ENCODE measurements around the gene CENPP. TPM values are rescaled to one million over a fixed set of nuclear protein-coding genes. Genes with fewer than 3 reads are reported as not detected.

Gene CENPP
- total RNA-seq, 1 donor from 2014 or later: 19.4 TPM

- intact Hi-C loops (cut with micrococcal nuclease): loop anchor here (5.0 kb wide), 1 partner anchor 339 kb away; the partner anchor contains the start of gene IARS1
These were observed 305.9 kb downstream of the CENPP start for GRCh38 chr9:92631452-92632343.

- intact Hi-C loops (cut with micrococcal nuclease): loop anchor here (1.0 to 5.0 kb wide), 2 partner anchors 38 to 340 kb away; partner anchors contain the start of genes IARS1 and IPPK
These were observed 306.9 kb downstream of the CENPP start for GRCh38 chr9:92632641-92633040.

- intact Hi-C loops (cut with micrococcal nuclease): loop anchor here (1.0 to 5.0 kb wide), 4 partner anchors 37 to 495 kb away; partner anchors contain the start of genes CENPP, IARS1, IPPK and NOL8
These were observed 308.0 kb downstream of the CENPP start for GRCh38 chr9:92633614-92634278.

- intact Hi-C loops (cut with micrococcal nuclease): loop anchor here (1.0 to 5.0 kb wide), 4 partner anchors 292 to 497 kb away; partner anchors contain the start of genes CENPP, IARS1 and NOL8
These were observed 309.2 kb downstream of the CENPP start for GRCh38 chr9:92634712-92635605.

GRCh38 chr9:92635760-92636159 lies 310.0 kb downstream of the CENPP start:
- intact Hi-C loops (cut with micrococcal nuclease): loop anchor here (1.0 kb wide), 1 partner anchor 292 kb away; no protein-coding TSS in a partner anchor

GRCh38 chr9:92636627-92637026 lies 310.9 kb downstream of the CENPP start:
- intact Hi-C loops (cut with micrococcal nuclease): no loop called here

GRCh38 chr9:92637326-92637725 lies 311.6 kb downstream of the CENPP start:
- intact Hi-C loops (cut with micrococcal nuclease): no loop called here

- intact Hi-C loops (cut with micrococcal nuclease): no loop called here
These were observed 312.3 kb downstream of the CENPP start for GRCh38 chr9:92637886-92638620.

GRCh38 chr9:92638621-92639101 lies 312.9 kb downstream of the CENPP start:
- intact Hi-C loops (cut with micrococcal nuclease): no loop called here

GRCh38 chr9:92639124-92639523 lies 313.4 kb downstream of the CENPP start:
- intact Hi-C loops (cut with micrococcal nuclease): no loop called here

GRCh38 chr9:92639791-92640271 lies 314.1 kb downstream of the CENPP start:
- intact Hi-C loops (cut with micrococcal nuclease): no loop called here

GRCh38 chr9:92640398-92641091 lies 314.8 kb downstream of the CENPP start:
- intact Hi-C loops (cut with micrococcal nuclease): no loop called here

GRCh38 chr9:92641092-92641809 lies 315.5 kb downstream of the CENPP start:
- intact Hi-C loops (cut with micrococcal nuclease): no loop called here

GRCh38 chr9:92642041-92642451 lies 316.3 kb downstream of the CENPP start:
- intact Hi-C loops (cut with micrococcal nuclease): no loop called here

GRCh38 chr9:92642564-92642963 lies 316.8 kb downstream of the CENPP start:
- intact Hi-C loops (cut with micrococcal nuclease): no loop called here

- intact Hi-C loops (cut with micrococcal nuclease): no loop called here
These were observed 318.5 kb downstream of the CENPP start for GRCh38 chr9:92644278-92644677.

- intact Hi-C loops (cut with micrococcal nuclease): no loop called here
These were observed 319.3 kb downstream of the CENPP start for GRCh38 chr9:92645041-92645440.

- intact Hi-C loops (cut with micrococcal nuclease): no loop called here
These were observed 322.1 kb downstream of the CENPP start for GRCh38 chr9:92647671-92648473.

Measured in T-helper 1 cell treated with Interleukin-12 subunit alpha and Interleukin-12 subunit beta and Interleukin-4 antibody, amounts not matched to agents 30 ng/mL and 1 ng/mL, for 36 hours (primary cell).